GM18511 (cell line): ENCODE data around the gene BIK.
"Not testable (repeated sequence)": the region's sequence is repeated elsewhere in the genome, so short reads cannot be mapped to it uniquely, and the experiment has no call there.

Source experiments
- ATAC-seq: cut with Tn5 transposase; IDR thresholded peaks from one replicate; pipeline ENCODE4 v1.9.1; 2021; ENCODE audit warnings: mild to moderate bottlenecking, moderate library complexity; ENCODE audit not compliant: unreplicated experiment

BIK gene

DNA sequence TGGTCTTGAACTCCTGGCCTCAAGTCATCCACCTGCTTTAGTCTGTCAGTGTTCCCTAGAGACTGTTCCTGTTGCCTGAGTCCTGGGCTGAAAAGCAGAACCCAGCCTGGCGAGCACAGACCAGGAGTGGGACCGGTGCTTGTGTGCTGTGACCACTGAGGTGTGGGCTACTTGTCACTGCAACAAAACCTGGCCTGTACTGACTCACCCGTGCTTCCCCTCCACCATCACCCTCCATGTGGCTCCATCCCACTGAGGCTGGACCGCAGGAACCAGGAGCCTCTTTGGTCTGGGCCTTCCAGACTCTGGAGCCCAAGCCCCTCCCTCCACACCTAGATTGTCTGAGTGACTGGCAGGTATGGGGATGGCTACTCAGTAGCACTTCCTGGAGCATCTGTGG lies 24.0 kb downstream of the BIK start:
- ATAC-seq: no peak

DNA sequence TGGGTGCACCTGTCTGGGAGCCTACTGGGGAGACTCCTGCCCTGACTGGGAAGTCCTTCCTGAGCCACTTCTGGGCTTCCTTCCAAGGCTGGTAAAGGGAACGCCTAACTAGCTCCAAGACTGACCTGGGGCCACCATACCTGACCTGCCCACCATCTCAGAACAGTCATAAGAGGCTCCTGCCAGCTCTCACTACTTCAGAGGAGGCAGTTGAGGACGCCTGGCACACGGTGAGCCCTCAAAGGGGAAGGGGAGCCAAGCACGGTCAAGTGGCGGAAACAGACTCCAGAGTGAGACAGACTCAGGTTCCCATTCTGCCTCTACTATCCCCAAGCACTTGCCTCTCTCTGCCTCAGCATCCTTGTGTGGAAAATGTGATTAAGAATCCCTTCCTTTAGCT lies 25.0 kb downstream of the BIK start:
- no peak for ATAC-seq

DNA sequence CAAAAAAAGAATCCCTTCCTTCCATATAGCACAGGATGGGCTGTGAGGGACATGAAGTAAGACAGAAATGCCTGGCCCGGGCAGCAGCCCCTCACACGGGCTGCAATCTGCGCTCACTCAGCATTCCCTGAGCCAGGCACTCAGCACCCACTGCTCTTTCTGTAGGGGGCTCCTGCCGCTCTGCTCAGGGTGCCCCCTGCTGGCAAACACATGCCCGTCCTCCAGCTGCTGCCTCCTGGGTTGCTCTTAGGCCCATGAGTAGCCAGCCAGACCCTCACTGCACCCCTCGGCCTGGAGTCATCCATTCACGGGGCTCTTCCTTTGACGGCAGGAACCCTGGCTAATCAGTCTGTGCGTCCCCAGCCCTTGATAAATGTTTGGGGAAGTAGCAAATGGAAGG lies 25.7 kb downstream of the BIK start:
- no peak for ATAC-seq

DNA sequence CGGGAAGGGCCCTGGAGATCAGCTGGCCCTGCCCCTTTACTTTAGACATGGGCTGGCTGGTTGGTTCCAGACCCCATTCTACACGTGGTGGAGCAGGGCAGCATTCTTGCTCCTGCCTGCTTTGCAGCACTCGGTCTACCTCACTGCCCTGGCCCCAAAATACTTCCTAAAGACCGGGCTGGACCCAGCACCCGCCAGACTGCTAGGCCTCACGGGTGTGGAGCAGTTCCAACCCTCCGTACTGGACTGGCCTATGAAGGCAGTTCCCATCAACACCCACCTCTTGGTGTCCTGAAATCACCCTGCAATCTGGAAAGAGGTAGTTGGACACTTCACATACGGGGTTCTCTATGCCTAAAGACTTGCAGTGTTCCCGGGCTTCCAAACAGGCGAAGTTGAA lies 26.3 kb downstream of the BIK start:
- no peak for ATAC-seq

DNA sequence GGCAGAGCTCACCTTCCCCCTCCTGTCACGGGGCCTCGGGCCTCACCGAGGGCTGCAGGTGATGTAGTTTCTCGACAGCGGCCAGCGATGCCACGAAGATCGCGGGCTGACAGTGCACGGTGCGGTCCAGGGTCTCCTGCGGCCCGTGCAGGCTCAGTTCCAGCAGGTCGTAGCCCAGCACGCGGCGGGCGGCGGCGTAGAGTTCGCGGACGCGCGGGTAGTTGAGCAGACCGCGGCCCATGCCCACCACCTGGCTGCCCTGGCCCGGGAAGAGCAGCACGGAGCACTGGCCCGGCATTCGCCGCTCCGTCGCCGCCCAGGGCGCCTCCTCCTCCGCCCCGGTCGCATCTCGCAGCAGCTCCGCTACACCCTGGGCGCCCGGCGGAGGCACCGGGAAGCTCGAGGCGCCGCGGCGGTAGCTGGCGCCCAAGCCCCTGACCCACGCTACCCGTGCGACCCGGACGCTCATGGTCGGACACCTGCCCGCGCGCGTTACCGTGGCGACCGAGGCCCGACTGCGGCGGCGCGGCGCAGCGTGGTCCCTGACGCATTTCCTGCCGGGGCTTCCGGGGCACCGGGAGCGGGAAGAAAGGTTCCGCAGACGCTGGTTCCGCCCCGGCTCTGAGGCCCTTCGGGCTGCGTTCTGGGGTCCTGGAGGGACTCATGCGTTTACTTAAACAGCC lies 32.5 kb downstream of the BIK start, which contains the start of gene MCAT:
Gene MCAT (minus strand): TSS at position 519 of the 683 bp plus-strand sequence. CDS start 50 bp downstream, at position 469.
- ATAC-seq: no peak

DNA sequence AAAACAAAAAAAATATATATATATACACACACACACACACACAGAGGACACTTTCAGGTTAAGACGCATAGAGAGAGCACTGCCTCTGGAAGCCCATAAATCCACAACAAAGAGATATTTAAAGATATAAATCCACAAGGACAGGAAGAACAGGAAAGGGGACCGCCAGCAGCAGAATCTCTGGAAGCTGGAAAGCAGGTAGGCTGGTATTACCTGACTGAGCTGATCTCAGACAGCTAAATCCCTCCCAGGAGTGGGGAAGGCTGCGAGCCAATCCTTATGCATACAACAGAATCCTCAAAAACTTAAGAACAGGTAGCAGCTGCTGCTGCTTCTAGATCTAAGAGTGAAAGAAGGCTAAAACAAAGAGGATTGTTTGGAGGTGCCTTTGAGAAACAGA lies 34.4 kb downstream of the BIK start:
- no peak for ATAC-seq

DNA sequence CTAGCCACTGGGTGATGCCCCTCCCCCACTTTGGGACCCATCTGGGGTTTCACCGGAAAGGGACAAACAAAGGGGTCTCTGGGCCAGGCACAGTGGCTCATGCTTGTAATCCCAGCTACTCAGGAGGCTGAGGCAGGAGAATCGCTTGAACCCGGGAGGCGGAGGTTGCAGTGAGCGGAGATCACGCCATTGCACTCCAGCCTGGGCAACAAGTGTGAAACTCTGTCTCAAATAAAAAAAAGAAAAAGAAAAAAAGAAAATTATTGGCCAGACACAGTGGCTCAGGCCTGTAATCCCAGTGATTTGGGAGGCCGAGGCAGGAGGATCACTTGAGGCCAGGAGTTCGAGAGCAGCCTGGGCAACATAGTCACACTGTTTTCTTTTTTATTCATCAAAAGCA lies 34.8 kb downstream of the BIK start:
- ATAC-seq: not testable (repeated sequence)

DNA sequence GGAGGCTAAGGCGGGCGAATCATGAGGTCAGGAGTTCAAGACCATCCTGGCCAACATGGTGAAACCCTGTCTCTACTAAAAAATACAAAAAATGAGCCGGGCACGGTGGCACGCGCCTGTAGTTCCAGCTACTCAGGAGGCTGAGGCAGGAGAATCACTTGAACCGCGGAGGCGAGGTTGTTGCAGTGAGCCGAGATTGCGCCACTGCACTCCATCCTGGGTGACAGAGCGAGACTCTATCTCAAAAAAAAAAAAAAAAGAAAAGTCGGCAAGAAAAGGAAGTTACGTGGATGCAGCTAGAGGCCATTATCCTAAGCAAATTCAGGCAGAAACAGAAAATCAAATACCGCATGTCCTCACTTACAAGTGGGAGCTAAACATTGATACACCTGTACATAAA lies 35.8 kb downstream of the BIK start:
- ATAC-seq: not testable (repeated sequence)

DNA sequence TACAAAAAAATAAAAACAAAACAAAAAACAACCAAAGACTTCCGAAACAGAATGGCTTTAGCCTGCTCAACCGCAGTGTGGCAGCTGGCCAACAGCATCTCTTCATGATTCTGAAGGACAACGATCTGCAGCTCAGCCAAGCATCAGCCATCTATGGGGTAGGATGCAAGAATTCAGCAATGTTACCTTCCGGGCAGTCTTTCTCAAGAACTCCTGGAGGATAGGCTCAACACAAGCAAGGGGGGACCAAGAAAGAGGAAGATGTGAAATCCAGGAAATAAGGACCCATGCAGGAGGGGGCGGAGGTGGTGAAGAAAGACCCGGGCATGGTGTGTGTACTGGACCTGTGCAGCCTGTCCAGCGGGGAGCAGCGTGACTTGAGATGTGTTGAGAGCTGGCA lies 37.3 kb downstream of the BIK start:
- ATAC-seq: no peak

DNA sequence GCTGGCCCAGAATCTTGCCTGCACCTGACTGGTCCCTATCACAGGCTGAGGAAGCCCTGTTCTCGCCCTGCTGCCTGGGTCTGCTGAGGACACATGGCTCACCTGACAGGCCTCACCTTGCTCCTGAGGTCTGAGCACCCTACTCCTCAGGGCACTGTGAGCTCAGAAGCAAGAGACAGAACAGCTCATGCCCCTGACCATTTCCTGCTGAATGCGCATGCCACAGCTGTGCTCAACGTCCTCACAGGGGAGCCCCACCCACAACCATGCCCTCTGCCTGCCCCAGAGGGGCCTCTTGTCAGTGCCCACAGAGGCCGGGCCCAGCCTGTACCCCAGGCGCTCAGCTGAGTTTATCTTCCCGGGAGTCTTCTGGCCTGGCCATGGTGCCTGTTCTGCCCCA lies 38.0 kb downstream of the BIK start:
- ATAC-seq: no peak

DNA sequence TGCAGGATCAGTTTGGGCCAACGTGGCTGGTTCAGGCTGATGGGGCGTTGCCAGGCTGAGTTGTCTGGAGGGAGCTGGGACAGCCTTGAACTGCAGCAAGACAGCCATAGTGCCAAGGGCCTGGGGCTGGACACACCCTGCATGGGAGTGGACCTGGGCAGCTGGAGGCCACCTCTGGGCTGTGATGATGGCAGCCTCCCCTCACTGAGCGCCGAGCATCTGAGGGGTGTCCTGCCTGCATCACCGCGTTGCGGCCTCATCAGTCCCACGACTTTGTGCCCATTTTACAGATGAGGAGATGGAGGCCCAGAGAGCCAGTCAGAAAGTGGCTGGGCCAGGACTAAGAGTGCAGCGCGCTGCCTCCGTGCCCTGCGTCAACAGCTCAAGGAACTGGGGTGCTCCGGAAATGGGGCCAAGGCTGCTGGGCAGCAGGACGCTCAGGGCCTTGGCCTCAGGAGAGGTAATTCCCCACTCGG lies 40.2 kb downstream of the BIK start:
- no peak for ATAC-seq

DNA sequence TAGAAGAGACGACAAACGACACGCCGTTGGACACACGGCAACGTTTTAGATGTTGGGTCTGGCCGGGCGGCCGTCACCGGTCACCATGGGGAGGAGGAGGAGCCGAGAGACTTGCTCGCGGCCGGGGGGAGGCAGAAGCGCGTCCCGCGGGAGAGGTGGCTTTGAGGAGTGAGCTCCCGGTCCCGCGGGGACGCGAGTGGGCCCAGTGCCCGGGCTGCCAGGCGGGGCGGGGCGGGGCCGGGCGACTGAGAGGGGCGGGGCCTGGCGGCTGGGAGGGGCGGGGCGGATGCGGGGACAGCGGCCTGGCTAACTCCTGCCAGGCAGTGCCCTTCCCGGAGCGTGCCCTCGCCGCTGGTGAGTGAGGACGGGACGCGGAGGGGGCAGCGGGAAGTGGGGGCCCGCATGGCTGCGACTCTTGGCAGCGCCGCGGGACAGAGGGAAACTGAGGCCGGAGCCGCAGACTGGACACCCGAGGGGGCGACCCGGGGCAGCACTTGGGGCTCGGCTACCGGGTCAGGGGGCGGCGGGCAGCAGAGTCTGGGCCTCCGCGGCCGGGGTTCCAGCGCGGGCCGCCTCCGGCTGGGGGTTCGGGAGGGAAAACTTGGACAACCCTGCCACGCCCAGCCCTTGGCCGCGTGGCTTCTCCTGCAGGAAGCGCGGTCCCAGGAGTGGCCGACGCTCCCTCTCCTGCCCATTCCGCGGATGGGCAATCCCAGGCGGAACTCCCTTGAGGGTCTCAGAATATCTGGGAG lies 40.9 kb downstream of the BIK start, which contains the start of gene TSPO:
Gene TSPO (plus strand): TSS at position 309 of the 752 bp plus-strand sequence. CDS start 7,680 bp downstream, outside the sequence.
- no peak for ATAC-seq

DNA sequence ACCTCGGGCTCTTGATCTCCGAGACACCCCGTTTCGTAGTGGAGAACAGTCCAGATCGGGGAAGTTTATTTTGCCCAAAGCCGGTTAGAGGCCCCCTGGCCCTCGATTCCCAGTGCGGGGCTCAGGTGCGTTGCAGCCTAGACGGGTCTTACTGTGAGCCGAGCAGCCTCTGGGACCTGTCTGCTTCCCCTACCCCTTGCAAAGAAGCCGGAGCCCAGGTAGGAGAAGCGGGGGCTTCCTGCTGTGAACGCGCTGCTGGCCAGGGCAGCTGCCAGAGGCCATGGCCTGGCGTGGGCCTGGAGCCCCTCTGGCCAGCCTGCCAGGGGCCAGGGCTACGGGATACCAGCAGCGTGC lies 41.4 kb downstream of the BIK start:
- peak; percentile 17 for ATAC-seq

DNA sequence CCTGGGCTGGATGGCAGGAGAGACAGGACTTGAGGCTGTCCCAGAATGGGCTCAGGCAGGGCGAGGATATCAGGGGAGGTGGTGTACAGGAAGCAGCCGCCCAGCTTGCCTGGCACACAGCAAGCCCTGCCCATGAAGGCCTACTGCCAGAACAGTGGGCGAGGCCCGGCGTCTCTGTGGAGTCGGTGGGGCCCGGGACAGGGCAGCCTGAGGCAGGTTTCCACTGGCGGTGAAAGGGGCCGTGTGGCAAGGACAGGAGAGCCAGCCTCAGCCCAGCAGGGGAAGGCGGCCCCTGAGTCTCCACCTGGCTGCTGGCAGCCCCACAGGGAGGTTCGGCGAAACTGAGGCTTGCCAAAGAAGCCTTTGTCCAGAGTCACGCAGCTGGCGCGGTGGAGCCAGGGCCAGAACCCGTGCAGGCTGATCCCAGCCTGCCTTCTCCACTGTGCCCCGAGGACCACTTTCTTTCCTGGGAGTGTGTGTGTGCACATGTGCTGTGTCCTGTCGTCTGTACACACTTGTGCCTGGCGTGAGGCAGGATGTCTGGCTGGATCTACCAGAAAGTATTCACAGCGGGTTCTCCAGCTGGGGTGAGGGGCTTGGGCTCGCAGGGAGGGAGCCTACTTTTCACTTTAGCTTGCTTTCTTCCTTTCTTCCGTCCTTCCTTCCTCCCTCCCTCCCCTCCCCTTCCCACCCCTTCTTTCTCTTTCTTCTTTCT lies 42.0 kb downstream of the BIK start:
- peak; percentile 41 for ATAC-seq

DNA sequence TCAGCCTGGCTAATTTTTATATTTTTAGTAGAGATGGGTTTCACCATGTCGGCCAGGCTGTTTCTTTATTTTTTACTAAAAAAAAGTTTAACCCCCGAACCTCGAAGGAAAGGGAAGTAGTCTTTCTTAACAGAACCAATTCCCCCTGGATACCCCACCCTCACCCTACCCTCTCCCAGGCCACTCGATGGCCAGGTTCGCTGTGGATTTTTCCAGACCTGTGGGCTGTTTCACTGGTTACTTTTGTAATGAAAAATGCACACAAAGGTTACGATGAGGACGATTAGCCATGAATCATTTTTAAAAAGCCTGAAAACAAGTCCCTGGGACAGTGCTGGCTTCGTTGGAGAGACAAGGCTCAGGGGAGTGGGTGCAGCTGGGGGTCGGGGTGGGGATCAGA lies 43.3 kb downstream of the BIK start:
- ATAC-seq: no peak

DNA sequence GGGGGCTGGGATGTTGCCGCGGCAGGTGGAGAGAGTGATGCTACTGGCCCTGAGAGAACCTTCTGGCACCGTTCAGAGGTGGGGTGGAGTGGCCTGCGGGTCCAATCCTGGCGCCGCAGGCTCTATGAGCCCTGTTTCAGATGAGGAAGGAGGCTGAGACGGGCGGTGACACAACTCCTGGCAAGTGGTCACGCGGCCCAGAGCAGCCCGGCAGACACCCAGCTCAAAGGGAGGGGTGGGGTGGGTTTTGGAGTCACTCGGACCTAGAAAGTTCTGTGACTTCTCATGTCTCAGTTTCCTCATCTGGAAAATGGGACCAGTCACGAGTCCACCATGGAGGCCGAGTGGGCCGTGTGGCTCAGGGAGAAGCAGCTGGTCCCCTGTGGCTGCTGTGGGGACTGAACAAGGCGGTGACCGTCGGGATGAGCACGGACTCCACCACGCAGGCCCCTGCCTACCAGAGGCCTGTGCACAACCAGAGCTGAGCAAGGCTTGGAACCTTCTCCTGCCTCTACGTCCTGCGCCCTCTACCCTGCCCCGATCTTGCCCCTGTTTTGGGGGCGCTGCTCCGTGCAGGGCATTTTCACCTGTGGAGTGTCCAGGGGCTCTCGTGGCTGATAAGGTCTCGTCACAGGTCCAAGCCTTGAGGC lies 44.5 kb downstream of the BIK start:
- no peak for ATAC-seq

DNA sequence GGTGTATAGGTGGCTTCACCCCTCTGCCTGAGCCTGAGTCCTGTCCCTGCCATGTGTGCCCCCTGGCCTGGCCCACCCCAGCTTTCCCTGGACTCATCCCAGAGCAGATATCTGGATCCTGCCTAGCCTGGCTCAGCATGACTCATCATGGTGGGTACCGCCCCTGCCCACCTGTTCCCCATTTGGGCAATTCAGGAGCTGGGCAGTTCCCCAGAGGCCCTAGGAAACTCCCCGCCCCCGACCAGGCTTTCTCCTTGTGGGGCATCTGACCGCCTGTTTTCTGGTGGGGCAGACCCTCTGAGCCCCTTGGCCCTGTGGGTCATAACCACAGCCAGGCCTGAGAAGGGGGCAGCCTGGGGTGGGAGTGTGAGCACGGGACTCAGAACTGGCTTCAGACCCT lies 45.2 kb downstream of the BIK start:
- ATAC-seq: no peak

DNA sequence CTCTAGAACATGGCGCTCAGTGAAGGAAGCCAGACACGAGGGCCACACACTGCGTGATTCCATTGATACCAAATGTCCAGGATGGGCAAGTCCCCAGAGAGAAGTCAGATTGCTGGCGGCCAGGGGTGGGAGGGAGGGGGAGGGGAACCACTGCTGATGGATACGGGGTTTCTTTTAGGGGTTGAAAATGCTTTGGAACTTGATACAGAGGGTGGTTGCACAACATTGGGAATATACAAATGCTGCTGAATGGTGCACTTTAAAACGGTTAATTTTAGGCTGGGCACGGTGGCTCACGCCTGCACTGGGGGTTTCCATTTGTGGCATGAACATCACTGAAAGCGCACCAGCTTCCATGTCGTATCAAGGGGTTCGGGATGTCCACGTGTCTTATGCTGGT lies 45.9 kb downstream of the BIK start:
- ATAC-seq: no peak

DNA sequence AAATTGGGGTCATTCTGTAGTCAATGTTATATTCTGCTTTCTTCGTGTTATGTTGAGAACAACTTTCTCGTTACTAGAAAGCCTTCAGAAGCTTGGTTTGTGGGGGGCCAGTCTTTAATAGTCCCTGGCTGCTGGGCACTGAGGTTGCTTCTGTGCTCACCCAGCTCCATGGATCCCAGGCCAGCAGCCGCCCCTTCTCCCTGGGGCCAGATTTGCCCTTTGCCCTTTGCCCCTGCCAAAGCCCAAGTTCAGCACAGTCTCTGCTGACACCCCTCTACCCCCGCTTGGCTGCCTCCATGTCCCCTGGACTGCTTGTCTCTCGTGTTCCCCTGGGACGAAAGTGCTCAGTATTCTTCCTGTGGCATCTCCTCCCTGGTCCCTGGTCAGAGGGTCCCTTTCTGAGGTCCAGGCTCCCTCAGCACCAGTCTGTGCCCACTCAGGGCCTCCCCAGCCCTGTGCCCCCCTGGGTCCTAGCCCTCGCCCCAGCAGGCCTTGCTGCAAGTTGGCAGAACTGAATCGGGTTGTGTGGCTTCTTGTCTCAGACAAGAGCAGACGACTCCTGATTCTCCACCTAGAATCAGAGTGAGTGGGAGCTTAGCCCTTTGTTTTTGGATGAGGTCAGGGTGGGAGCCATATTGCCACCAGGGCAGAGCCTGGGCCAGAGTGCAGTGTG lies 47.5 kb downstream of the BIK start:
- ATAC-seq: no peak

DNA sequence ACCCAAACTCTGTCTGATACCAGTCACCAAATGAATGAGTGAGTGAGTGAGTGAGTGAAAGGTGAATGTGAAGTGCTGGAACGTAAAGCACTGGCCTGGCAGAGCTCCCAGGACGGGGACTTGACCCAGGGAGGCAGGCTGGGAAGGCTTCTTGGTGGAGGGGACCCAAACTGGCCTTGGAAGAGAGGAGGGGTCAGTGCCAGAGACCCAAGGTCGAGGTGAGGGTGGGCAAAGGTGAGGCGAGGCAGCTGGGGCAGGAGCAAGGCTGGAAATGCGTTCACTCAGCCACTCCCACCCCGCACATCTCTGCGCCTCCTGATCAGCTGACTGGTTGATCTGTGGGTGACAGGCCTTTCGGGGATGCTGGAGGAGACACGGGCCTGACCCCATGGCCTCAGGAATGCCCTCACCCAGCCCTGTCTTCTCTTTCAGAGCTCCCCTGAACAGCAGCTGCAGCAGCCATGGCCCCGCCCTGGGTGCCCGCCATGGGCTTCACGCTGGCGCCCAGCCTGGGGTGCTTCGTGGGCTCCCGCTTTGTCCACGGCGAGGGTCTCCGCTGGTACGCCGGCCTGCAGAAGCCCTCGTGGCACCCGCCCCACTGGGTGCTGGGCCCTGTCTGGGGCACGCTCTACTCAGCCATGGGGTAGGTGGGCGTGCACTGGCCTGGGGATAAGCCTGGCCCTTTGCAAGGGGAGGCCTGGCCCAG lies 48.4 kb downstream of the BIK start:
- no peak for ATAC-seq
